ENCODE data around the gene PPP1R9A.

DNA sequence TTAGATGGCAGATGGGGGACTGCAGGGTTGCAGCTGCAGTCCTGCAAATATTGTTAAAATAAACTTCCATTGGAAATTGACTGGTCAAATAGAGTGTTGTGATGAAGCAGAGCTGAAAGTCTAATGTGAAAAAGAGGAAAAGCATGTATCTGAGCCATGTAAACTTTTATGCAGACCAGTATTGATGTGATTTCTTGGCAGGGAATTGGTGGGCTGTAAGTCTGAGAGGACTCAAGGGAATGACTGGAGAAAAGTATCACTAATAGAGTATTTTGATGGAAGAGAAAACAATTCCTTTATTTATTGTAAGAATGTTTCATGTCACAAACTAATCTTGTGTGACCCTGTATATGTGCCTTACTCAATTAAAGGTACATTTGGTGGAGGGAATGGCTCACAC is 155.5 kb downstream of the PPP1R9A start:
- TF ChIP-seq CTCF (IDR thresholded peaks at IDR 0.05) (no peak), POLR2A (IDR thresholded peaks at IDR 0.05) (no peak)

All from prostate gland (tissue), 2 donors.